ENCODE data around the gene LIPI. TPM values are rescaled to one million over a fixed set of nuclear protein-coding genes. Genes with fewer than 3 reads are reported as not detected.

LIPI gene
- not detected for total RNA-seq

- peaks cover 1% of the 10 kb centered on the region for H3K4me1 Mint-ChIP-seq
- H3K27me3 Mint-ChIP-seq = peaks cover 33% of the 10 kb centered on the region
- CTCF ChIA-PET = no interaction called here
- no peak within 1 kb of the TSS for H3K27ac Mint-ChIP-seq
- no peak within 1 kb of the TSS for H3K4me3 Mint-ChIP-seq
- POLR2A ChIA-PET = no interaction called here
- no peaks in the 10 kb centered on the region for H3K36me3 Mint-ChIP-seq (ENCODE audit: low read depth)
- no peak for DNase-seq
- H3K9me3 Mint-ChIP-seq = no peaks in the 10 kb centered on the region
Observed at GRCh38 chr21:14210738-14211137, at the start of gene LIPI. Gene LIPI (minus strand): TSS chr21:14210955. CDS start chr21:14210845, 110 bp downstream.

GRCh38 chr21:14260174-14260764, 49.5 kb upstream of the LIPI start:
- CTCF ChIA-PET = interaction anchor here (0.6 to 1.4 kb wide), 3 partner anchors 15 to 34 kb away, joined by 3 to 6 read pairs (median 3); no protein-coding TSS in a partner anchor
- H3K36me3 Mint-ChIP-seq (ENCODE audit: low read depth) = no peaks in the 10 kb centered on the region
- no peak overlapping the region for H3K27ac Mint-ChIP-seq
- H3K27me3 Mint-ChIP-seq = peaks cover 9% of the 10 kb centered on the region
- POLR2A ChIA-PET = no interaction called here
- H3K9me3 Mint-ChIP-seq = no peaks in the 10 kb centered on the region
- no peak overlapping the region for H3K4me3 Mint-ChIP-seq
- DNase-seq = no peak
- no peaks in the 10 kb centered on the region for H3K4me1 Mint-ChIP-seq

GRCh38 chr21:14259747-14260146, 49.0 kb upstream of the LIPI start:
- Mint-ChIP-seq H3K36me3 (ENCODE audit: low read depth) (no peaks in the 10 kb centered on the region), H3K9me3 (no peaks in the 10 kb centered on the region), H3K4me3 (no peak overlapping the region), H3K4me1 (no peaks in the 10 kb centered on the region), H3K27me3 (peaks cover 9% of the 10 kb centered on the region), H3K27ac (no peak overlapping the region)
- DNase-seq = no peak
- ChIA-PET POLR2A (no interaction called here), CTCF (interaction anchor here (0.6 to 1.4 kb wide), 3 partner anchors 15 to 34 kb away, joined by 3 to 6 read pairs (median 3); no protein-coding TSS in a partner anchor)

- no peak overlapping the region for H3K27ac Mint-ChIP-seq
- peaks cover 7% of the 10 kb centered on the region for H3K4me1 Mint-ChIP-seq
- no peaks in the 10 kb centered on the region for H3K9me3 Mint-ChIP-seq
- peaks cover 6% of the 10 kb centered on the region for H3K27me3 Mint-ChIP-seq
- DNase-seq = no peak
- ChIA-PET CTCF (interaction anchor here (0.7 kb wide), 1 partner anchor 157 kb away, joined by 3 read pairs; no protein-coding TSS in a partner anchor), POLR2A (no interaction called here)
- no peak overlapping the region for H3K4me3 Mint-ChIP-seq
- H3K36me3 Mint-ChIP-seq (ENCODE audit: low read depth) = no peaks in the 10 kb centered on the region
Observed at GRCh38 chr21:14251336-14251735, 40.6 kb upstream of the LIPI start.

- ChIA-PET POLR2A (interaction anchor here (0.6 kb wide), 1 partner anchor 277 kb away, joined by 3 read pairs; no protein-coding TSS in a partner anchor), CTCF (no interaction called here)
- Mint-ChIP-seq H3K27me3 (peaks cover 8% of the 10 kb centered on the region), H3K4me1 (peaks cover 6% of the 10 kb centered on the region), H3K27ac (no peak overlapping the region), H3K36me3 (ENCODE audit: low read depth) (no peaks in the 10 kb centered on the region), H3K4me3 (no peak overlapping the region), H3K9me3 (no peaks in the 10 kb centered on the region)
- DNase-seq = no peak
Observed at GRCh38 chr21:14245711-14246110, 35.0 kb upstream of the LIPI start.

GRCh38 chr21:14244911-14245310, 34.2 kb upstream of the LIPI start:
- no peaks in the 10 kb centered on the region for H3K9me3 Mint-ChIP-seq
- CTCF ChIA-PET = interaction anchor here (0.7 kb wide), 1 partner anchor 15 kb away, joined by 3 read pairs; no protein-coding TSS in a partner anchor
- peaks cover 6% of the 10 kb centered on the region for H3K4me1 Mint-ChIP-seq
- no peak overlapping the region for H3K4me3 Mint-ChIP-seq
- no peaks in the 10 kb centered on the region for H3K36me3 Mint-ChIP-seq (ENCODE audit: low read depth)
- H3K27me3 Mint-ChIP-seq = peaks cover 8% of the 10 kb centered on the region
- no peak overlapping the region for H3K27ac Mint-ChIP-seq
- POLR2A ChIA-PET = no interaction called here
- no peak for DNase-seq

- no peaks in the 10 kb centered on the region for H3K36me3 Mint-ChIP-seq (ENCODE audit: low read depth)
- no peak overlapping the region for H3K27ac Mint-ChIP-seq
- H3K9me3 Mint-ChIP-seq = no peaks in the 10 kb centered on the region
- ChIA-PET CTCF (no interaction called here), POLR2A (no interaction called here)
- peaks cover 8% of the 10 kb centered on the region for H3K27me3 Mint-ChIP-seq
- peaks cover 6% of the 10 kb centered on the region for H3K4me1 Mint-ChIP-seq
- DNase-seq = no peak
- no peak overlapping the region for H3K4me3 Mint-ChIP-seq
Observed at GRCh38 chr21:14243874-14244273, 33.1 kb upstream of the LIPI start.

- H3K9me3 Mint-ChIP-seq = no peaks in the 10 kb centered on the region
- no peak overlapping the region for H3K4me3 Mint-ChIP-seq
- ChIA-PET POLR2A (no interaction called here), CTCF (no interaction called here)
- H3K36me3 Mint-ChIP-seq (ENCODE audit: low read depth) = no peaks in the 10 kb centered on the region
- H3K27me3 Mint-ChIP-seq = peaks cover 8% of the 10 kb centered on the region
- H3K4me1 Mint-ChIP-seq = peaks cover 6% of the 10 kb centered on the region
- H3K27ac Mint-ChIP-seq = no peak overlapping the region
- no peak for DNase-seq
Observed at GRCh38 chr21:14243461-14243860, 32.7 kb upstream of the LIPI start.

GRCh38 chr21:14241297-14241696, 30.5 kb upstream of the LIPI start:
- ChIA-PET POLR2A (no interaction called here), CTCF (interaction anchor here (0.8 kb wide), 1 partner anchor 9 kb away, joined by 3 read pairs; no protein-coding TSS in a partner anchor)
- Mint-ChIP-seq H3K9me3 (no peaks in the 10 kb centered on the region), H3K36me3 (ENCODE audit: low read depth) (no peaks in the 10 kb centered on the region), H3K27ac (no peak overlapping the region), H3K27me3 (peaks cover 3% of the 10 kb centered on the region), H3K4me3 (no peak overlapping the region), H3K4me1 (peaks cover 6% of the 10 kb centered on the region)
- no peak for DNase-seq

GRCh38 chr21:14239281-14239680, 28.5 kb upstream of the LIPI start:
- Mint-ChIP-seq H3K27me3 (no peaks in the 10 kb centered on the region), H3K36me3 (ENCODE audit: low read depth) (no peaks in the 10 kb centered on the region), H3K27ac (no peak overlapping the region), H3K4me1 (peaks cover 6% of the 10 kb centered on the region), H3K9me3 (no peaks in the 10 kb centered on the region), H3K4me3 (no peak overlapping the region)
- DNase-seq = no peak
- ChIA-PET POLR2A (no interaction called here), CTCF (no interaction called here)

GRCh38 chr21:14236180-14236579, 25.4 kb upstream of the LIPI start:
- H3K9me3 Mint-ChIP-seq = no peaks in the 10 kb centered on the region
- no peak overlapping the region for H3K4me3 Mint-ChIP-seq
- no peak for DNase-seq
- H3K27me3 Mint-ChIP-seq = no peaks in the 10 kb centered on the region
- H3K27ac Mint-ChIP-seq = no peak overlapping the region
- ChIA-PET CTCF (no interaction called here), POLR2A (no interaction called here)
- no peaks in the 10 kb centered on the region for H3K36me3 Mint-ChIP-seq (ENCODE audit: low read depth)
- peaks cover 2% of the 10 kb centered on the region for H3K4me1 Mint-ChIP-seq

- H3K27ac Mint-ChIP-seq = no peak overlapping the region
- no peaks in the 10 kb centered on the region for H3K36me3 Mint-ChIP-seq (ENCODE audit: low read depth)
- peaks cover 3% of the 10 kb centered on the region for H3K9me3 Mint-ChIP-seq
- H3K4me1 Mint-ChIP-seq = no peaks in the 10 kb centered on the region
- ChIA-PET CTCF (no interaction called here), POLR2A (no interaction called here)
- DNase-seq = no peak
- no peak overlapping the region for H3K4me3 Mint-ChIP-seq
- H3K27me3 Mint-ChIP-seq = no peaks in the 10 kb centered on the region
Observed at GRCh38 chr21:14235101-14235500, 24.3 kb upstream of the LIPI start.

GRCh38 chr21:14229399-14229798, 18.6 kb upstream of the LIPI start:
- no peak overlapping the region for H3K27ac Mint-ChIP-seq
- ChIA-PET CTCF (no interaction called here), POLR2A (no interaction called here)
- no peaks in the 10 kb centered on the region for H3K27me3 Mint-ChIP-seq
- H3K4me3 Mint-ChIP-seq = no peak overlapping the region
- H3K9me3 Mint-ChIP-seq = peaks cover 12% of the 10 kb centered on the region
- no peaks in the 10 kb centered on the region for H3K4me1 Mint-ChIP-seq
- DNase-seq = no peak
- peaks cover 7% of the 10 kb centered on the region for H3K36me3 Mint-ChIP-seq (ENCODE audit: low read depth)

GRCh38 chr21:14223365-14223764, 12.6 kb upstream of the LIPI start:
- ChIA-PET POLR2A (no interaction called here), CTCF (no interaction called here)
- Mint-ChIP-seq H3K9me3 (no peaks in the 10 kb centered on the region), H3K4me3 (no peak overlapping the region), H3K27me3 (no peaks in the 10 kb centered on the region), H3K27ac (no peak overlapping the region), H3K4me1 (no peaks in the 10 kb centered on the region), H3K36me3 (ENCODE audit: low read depth) (peaks cover 3% of the 10 kb centered on the region)
- no peak for DNase-seq

Measured in activated CD4-positive, alpha-beta T cell treated with anti-CD3 and anti-CD28 coated beads, Interleukin-2, amount 10 ng/mL, durations not matched to agents 7 days and 5 days (primary cell).